H1 (cell line): ENCODE measurements around the gene RGL2. TPM values are rescaled to one million over a fixed set of nuclear protein-coding genes. Genes with fewer than 3 reads are reported as not detected.
A peak's percentile ranks its signal among the peaks of the same experiment; 100 is the strongest.

Source experiments
- CTCF ChIA-PET: fragments of 300-600 bp; sonication (Branson Sonifier 250); formaldehyde crosslinking; loops from one replicate; lab custom pipeline; 2021; ENCODE audit not compliant: partially characterized antibody; lab: Charles Lee
- POLR2A ChIA-PET: fragments of 300-600 bp; sonication (Branson Sonifier 250); formaldehyde crosslinking; loops from one replicate; lab custom pipeline; 2021; ENCODE audit warnings: inconsistent platforms; ENCODE audit not compliant: partially characterized antibody; lab: Charles Lee
- DNase-seq, 2 experiments: peaks; one replicate each; pipeline versions ENCODE4 v3.0.0 to v3.0.0-alpha.2; 2010 to 2022; ENCODE audit warnings: low spot score in 2 of 2, low read depth in 1 of 2, mixed read lengths in 1 of 2
- FAIRE-seq: peaks from 2 replicates; lab custom pipeline; 2011; peaks lifted over from hg19 to GRCh38; lab: Jason Lieb, UNC
- H2AFZ ChIP-seq: 2 replicates; pipeline ENCODE4 v1.8.1; 2012; ENCODE audit warnings: low read length, inconsistent platforms
- H2AK5ac ChIP-seq: 2 replicates; pipeline ENCODE4 v1.6.1; 2013; ENCODE audit warnings: low read depth, low read length
- H2BK120ac ChIP-seq: replicated peaks from 2 replicates; pipeline ENCODE3; 2013; ENCODE audit warnings: low read depth, low read length, inconsistent platforms
- H2BK12ac ChIP-seq: 2 replicates; pipeline ENCODE4 v1.6.1; 2013; ENCODE audit warnings: low read depth, low read length
- H2BK15ac ChIP-seq: 2 replicates; pipeline ENCODE4 v1.6.1; 2013; ENCODE audit warnings: low read length
- H2BK20ac ChIP-seq: 2 replicates; pipeline ENCODE4 v1.6.1; 2013; ENCODE audit warnings: low read length
- H2BK5ac ChIP-seq: 2 replicates; pipeline ENCODE4 v1.6.1; 2013; ENCODE audit warnings: low read depth, low read length
- H3K14ac ChIP-seq: 2 replicates; pipeline ENCODE4 v1.6.1; 2013; ENCODE audit warnings: inconsistent platforms; ENCODE audit not compliant: insufficient read length
- H3K18ac ChIP-seq: 2 replicates; pipeline ENCODE4 v1.6.1; 2013; ENCODE audit warnings: low read length; ENCODE audit errors: extremely low read depth
- H3K23ac ChIP-seq: 2 replicates; pipeline ENCODE4 v1.6.1; 2013; ENCODE audit warnings: inconsistent platforms; ENCODE audit not compliant: insufficient read length
- H3K23me2 ChIP-seq: 2 replicates; pipeline ENCODE4 v1.6.1; 2013; ENCODE audit warnings: low read depth, low read length
- H3K27ac ChIP-seq: 2 replicates; pipeline ENCODE4 v1.6.1; 2011; ENCODE audit warnings: low read depth, low read length, inconsistent platforms
- H3K27me3 ChIP-seq, 4 experiments: replicated peaks in 1 of 4; 1 replicate in 1 of 4; 2 replicates in 3 of 4; pipeline versions ENCODE4 v1.6.1 to v1.8.1; 2011 to 2013; ENCODE audit warnings: low read length in 3 of 4, mild to moderate bottlenecking in 3 of 4, inconsistent platforms in 2 of 4, mixed read lengths in 2 of 4, moderate library complexity in 1 of 4; ENCODE audit not compliant: control insufficient read depth in 3 of 4, insufficient read depth in 3 of 4; ENCODE audit errors: extremely low read depth in 1 of 4
- H3K36me3 ChIP-seq, 4 experiments: 2 replicates each; pipeline versions ENCODE4 v1.6.1 to v1.8.1; 2011 to 2013; ENCODE audit warnings: mild to moderate bottlenecking in 4 of 4, low read length in 3 of 4, moderate library complexity in 2 of 4, control low read depth in 1 of 4, inconsistent platforms in 1 of 4; ENCODE audit not compliant: insufficient read depth in 4 of 4, control insufficient read depth in 2 of 4
- H3K4ac ChIP-seq: replicated peaks from 2 replicates; pipeline ENCODE3; 2013; ENCODE audit warnings: low read length, low read depth, mixed read lengths, inconsistent platforms; ENCODE audit not compliant: insufficient read length
- H3K4me1 ChIP-seq, 4 experiments: replicated peaks in 1 of 4; 1 replicate in 1 of 4; 2 replicates in 3 of 4; pipeline versions ENCODE4 v1.6.1 to v1.8.1; 2011 to 2013; ENCODE audit warnings: low read length in 3 of 4, inconsistent platforms in 2 of 4, mixed read lengths in 1 of 4; ENCODE audit not compliant: insufficient read depth in 4 of 4, control insufficient read depth in 3 of 4
- H3K4me2 ChIP-seq, 2 experiments: 2 replicates each; pipeline versions ENCODE4 v1.6.1 to v1.8.1; 2011 to 2013; ENCODE audit warnings: low read depth in 2 of 2, low read length in 2 of 2, control low read depth in 1 of 2, inconsistent platforms in 1 of 2, mild to moderate bottlenecking in 1 of 2; ENCODE audit not compliant: insufficient read depth in 1 of 2
- H3K4me3 ChIP-seq, 4 experiments: fragments of 200-600, 300-600 bp in 1 of 4; sonication (generic), shearing (Covaris generic), sonication (Bioruptor Twin) in 1 of 4; 2 replicates each; pipeline versions ENCODE4 v1.5.1 to v1.8.1; 2011 to 2016; ENCODE audit warnings: low read length in 4 of 4, low read depth in 3 of 4, control low read depth in 2 of 4, inconsistent platforms in 2 of 4, mild to moderate bottlenecking in 2 of 4, mixed read lengths in 1 of 4, moderate library complexity in 1 of 4; ENCODE audit not compliant: insufficient read depth in 2 of 4; ENCODE audit errors: extremely low read depth in 1 of 4
- H3K56ac ChIP-seq: replicated peaks from 2 replicates; pipeline ENCODE3; 2013; ENCODE audit warnings: low read depth, mild to moderate bottlenecking, mixed read lengths, low read length, inconsistent platforms; ENCODE audit not compliant: insufficient read length
- H3K79me1 ChIP-seq: 2 replicates; pipeline ENCODE4 v1.6.1; 2013; ENCODE audit warnings: low read depth, low read length, control low read depth
- H3K79me2 ChIP-seq, 2 experiments: 2 replicates each; pipeline versions ENCODE4 v1.6.1 to v1.8.1; 2012 to 2013; ENCODE audit warnings: low read length in 2 of 2, mild to moderate bottlenecking in 2 of 2, inconsistent platforms in 1 of 2; ENCODE audit not compliant: insufficient read depth in 2 of 2, control insufficient read depth in 1 of 2
- H3K9ac ChIP-seq, 4 experiments: replicated peaks in 1 of 4; 1 replicate in 1 of 4; 2 replicates in 3 of 4; pipeline versions ENCODE4 v1.6.1 to v1.8.1; 2011 to 2013; ENCODE audit warnings: low read depth in 3 of 4, low read length in 3 of 4, control low read depth in 2 of 4, mild to moderate bottlenecking in 2 of 4, moderate library complexity in 2 of 4, inconsistent platforms in 1 of 4; ENCODE audit errors: extremely low read depth in 1 of 4
- H3K9me3 ChIP-seq, 2 experiments: 2 replicates each; pipeline versions ENCODE4 v1.6.1 to v1.8.1; 2012 to 2013; ENCODE audit warnings: mild to moderate bottlenecking in 2 of 2, moderate library complexity in 2 of 2, control low read depth in 1 of 2, inconsistent platforms in 1 of 2, low read depth in 1 of 2, low read length in 1 of 2, mixed read lengths in 1 of 2; ENCODE audit not compliant: insufficient read depth in 2 of 2
- H4K20me1 ChIP-seq, 2 experiments: replicated peaks in 1 of 2; 2 replicates each; pipeline versions ENCODE3 to v1.8.1; 2011 to 2013; ENCODE audit warnings: inconsistent platforms in 2 of 2, low read length in 2 of 2, mild to moderate bottlenecking in 1 of 2; ENCODE audit not compliant: insufficient read depth in 2 of 2, control insufficient read depth in 1 of 2
- H4K5ac ChIP-seq: 2 replicates; pipeline ENCODE4 v1.6.1; 2013; ENCODE audit warnings: low read length, low read depth, mixed read lengths, inconsistent platforms; ENCODE audit not compliant: insufficient read length
- H4K8ac ChIP-seq: 2 replicates; pipeline ENCODE4 v1.8.0; 2013; ENCODE audit warnings: mild to moderate bottlenecking, moderate library complexity, low read length, inconsistent platforms; ENCODE audit not compliant: insufficient read depth; ENCODE audit errors: extremely low read depth
- H4K91ac ChIP-seq: replicated peaks from 2 replicates; pipeline ENCODE3; 2013; ENCODE audit warnings: low read length, mixed read lengths, inconsistent platforms; ENCODE audit not compliant: insufficient read length
- CEBPB ChIP-seq: IDR thresholded peaks from 2 replicates; pipeline ENCODE4 v1.6.1; 2012; ENCODE audit warnings: low read depth, low read length
- CTCF ChIP-seq, 3 experiments: IDR thresholded peaks; 1 replicate in 2 of 3; 2 replicates in 1 of 3; pipeline versions ENCODE4 v1.5.1 to v1.6.1; 2011; ENCODE audit warnings: low read length in 3 of 3, mild to moderate bottlenecking in 3 of 3, inconsistent platforms in 2 of 3, low read depth in 1 of 3, moderate library complexity in 1 of 3; ENCODE audit not compliant: insufficient read depth in 1 of 3; ENCODE audit errors: control extremely low read depth in 1 of 3
- KDM5A ChIP-seq: fragments of 200-600 bp; IDR thresholded peaks from 2 replicates; pipeline ENCODE4 v1.7.1; 2012; ENCODE audit warnings: mild to moderate bottlenecking, low read length, inconsistent platforms, mixed read lengths
- RAD21 ChIP-seq, 2 experiments: IDR thresholded peaks in 1 of 2; conservative IDR thresholded peaks in 1 of 2; 2 replicates each; pipeline ENCODE4 v1.6.1; 2011; ENCODE audit warnings: low read depth in 2 of 2, low read length in 2 of 2, improper control_type of control experiment in 1 of 2, inconsistent platforms in 1 of 2, mild to moderate bottlenecking in 1 of 2, moderate library complexity in 1 of 2
- SIN3A ChIP-seq, 2 experiments: IDR thresholded peaks in 1 of 2; conservative IDR thresholded peaks in 1 of 2; 2 replicates each; pipeline ENCODE4 v1.6.1; 2011 to 2012; ENCODE audit warnings: low read length in 2 of 2, improper control_type of control experiment in 1 of 2, low read depth in 1 of 2, mild to moderate bottlenecking in 1 of 2
- TAF1 ChIP-seq: IDR thresholded peaks from 2 replicates; pipeline ENCODE4 v1.6.1; 2011; ENCODE audit warnings: mild to moderate bottlenecking, low read depth, low read length
- TEAD4 ChIP-seq: IDR thresholded peaks from 2 replicates; pipeline ENCODE4 v1.6.1; 2012; ENCODE audit warnings: low read depth, low read length, inconsistent platforms, mixed read lengths
- WGBS, 2 experiments: shearing (Covaris generic) in 1 of 2; methylation state at CpG; one replicate each; pipeline versions ENCODE4 v1.1.6 to v1.1.7; 2013 to 2015; ENCODE audit warnings: low lambda C conversion rate in 2 of 2, mixed read lengths in 2 of 2, inconsistent platforms in 1 of 2, low coverage in 1 of 2, missing lambda C conversion rate in 1 of 2; ENCODE audit not compliant: insufficient replicate concordance in 2 of 2, insufficient coverage in 1 of 2, insufficient read length in 1 of 2; ENCODE audit errors: extremely low coverage in 1 of 2, missing lambda C conversion rate in 1 of 2; 5-methylcytosine and 5-hydroxymethylcytosine counted together
- polyA plus RNA-seq, 7 experiments: library from polyadenylated mRNA; depleted of rRNA in 3 of 7; stranded (reverse) in 5 of 7; unstranded in 2 of 7; fragments of >200 nt in 5 of 7; fragments of 200-250 nt in 2 of 7; gene quantifications; 1 replicate in 5 of 7; 2 replicates in 1 of 7; 4 replicates in 1 of 7; pipeline versions ENCODE4 v1.2.1 to v1.2.3, GENCODE V29; 2011 to 2013; ENCODE audit warnings: missing spikeins in 2 of 7, mixed read lengths in 2 of 7
- total RNA-seq: library from RNA; stranded (reverse); fragmentation: NEBNext Ultra II Directional; extraction: Animal tissue kit (Norgen Biotek cat#: 25700); gene quantifications from 2 replicates; pipeline ENCODE4 v1.2.1, GENCODE V29; 2021

RGL2 gene
- total and polyA plus RNA-seq, 2 of the 8 experiments (the other 6 are each of a cell fraction or from before 2014, with no cell fraction given), result 58.1 to 80.3 TPM

GRCh38 chr6:33344701-33345697 lies 46.3 kb upstream of the RGL2 start:
- no peak overlapping the region for H4K5ac ChIP-seq
- H3K4ac ChIP-seq, result no peak overlapping the region
- FAIRE-seq (no peak), DNase-seq (peak in 1 of 2 experiments; percentile 54)
- no peak overlapping the region for H4K91ac ChIP-seq
- ChIA-PET CTCF (interaction anchor here (0.6 to 3.7 kb wide), 32 partner anchors 8 to 1042 kb away, joined by 3 to 23 read pairs (median 4); partner anchors contain the start of genes B3GALT4 and ZBTB22), POLR2A (interaction anchor here (0.6 to 1.2 kb wide), 5 partner anchors 11 to 73 kb away, joined by 3 to 6 read pairs (median 3); no protein-coding TSS in a partner anchor)
- H3K23ac ChIP-seq, result no peak overlapping the region
- H3K4me2 ChIP-seq, result peak overlapping the region; percentile 29 to 38; a peak in 3 of 4 replicates
- H3K27ac ChIP-seq, result no peak overlapping the region
- no peak overlapping the region for H4K8ac ChIP-seq
- H3K9me3 ChIP-seq, result no peaks in the 10 kb centered on the region
- H2BK5ac ChIP-seq, result 0 out of 2 replicates have a peak overlapping the region, but pooled peaks have one; percentile 40
- H3K4me1 ChIP-seq, result peaks cover 0 to 5% (median 2%) of the 10 kb centered on the region in 4 experiments; a peak in 2 of 7 replicates
- H3K18ac ChIP-seq, result no peak overlapping the region
- no peak overlapping the region for H3K14ac ChIP-seq
- H3K9ac ChIP-seq, result no peak overlapping the region
- no peak overlapping the region; the same call in 1 of the 2 replicates for H2BK12ac ChIP-seq
- no peak overlapping the region for H3K4me3 ChIP-seq
- H2BK20ac ChIP-seq, result no peak overlapping the region
- no peak overlapping the region; the same call in 1 of the 2 replicates for H2AFZ ChIP-seq
- no peaks in the 10 kb centered on the region for H3K36me3 ChIP-seq
- no peaks in the 10 kb centered on the region for H3K79me1 ChIP-seq
- H3K23me2 ChIP-seq, result no peaks in the 10 kb centered on the region
- TF ChIP-seq KDM5A (no peak), TAF1 (no peak), RAD21 (IDR thresholded peaks at IDR 0.05 in 1 of 2, conservative IDR thresholded peaks at IDR 0.05 in 1 of 2; ENCODE audit: low read depth in 2 of 2, low read length in 2 of 2) (peak; percentile 44 to 60), SIN3A (conservative IDR thresholded peaks at IDR 0.05 in 1 of 2, IDR thresholded peaks at IDR 0.05 in 1 of 2; ENCODE audit: low read depth in 1 of 2, low read length in 2 of 2) (0 out of 4 replicates have a peak, but pooled peaks of 1 of the 2 experiments have one; percentile 44), CEBPB (no peak), CTCF (IDR thresholded peaks at IDR 0.05; ENCODE audit: control extremely low read depth in 1 of 3, insufficient read depth in 1 of 3, low read depth in 1 of 3, low read length in 3 of 3) (peak in 2 of 3 experiments; percentile 60 to 68; a peak in 3 of 4 replicates), TEAD4 (0 out of 2 replicates have a peak, but pooled peaks have one; percentile 50)
- H3K79me2 ChIP-seq, result no peaks in the 10 kb centered on the region
- H3K56ac ChIP-seq, result no peak overlapping the region
- H3K27me3 ChIP-seq, result no peaks in the 10 kb centered on the region
- no peaks in the 10 kb centered on the region for H4K20me1 ChIP-seq
- no peak overlapping the region for H2AK5ac ChIP-seq
- H2BK120ac ChIP-seq, result no peak overlapping the region
- no peak overlapping the region; the same call in 1 of the 2 replicates for H2BK15ac ChIP-seq
- 33% methylated on average over 22 of the region's 22 CpGs; no CpG with 5 or more reads in 1 of the 2 experiments for WGBS, 2 experiments
